GM12873 (cell line): ENCODE measurements around the gene SPTLC3.

Source experiments
- TF ChIP-seq, protein P1 (sequence below): IDR thresholded peaks from 2 replicates; pipeline ENCODE4 v1.5.1; 2012; ENCODE audit warnings: low read depth, mild to moderate bottlenecking, moderate library complexity, low read length, control low read depth; ENCODE audit not compliant: insufficient read depth; ENCODE audit errors: missing control alignments

Gene SPTLC3

DNA sequence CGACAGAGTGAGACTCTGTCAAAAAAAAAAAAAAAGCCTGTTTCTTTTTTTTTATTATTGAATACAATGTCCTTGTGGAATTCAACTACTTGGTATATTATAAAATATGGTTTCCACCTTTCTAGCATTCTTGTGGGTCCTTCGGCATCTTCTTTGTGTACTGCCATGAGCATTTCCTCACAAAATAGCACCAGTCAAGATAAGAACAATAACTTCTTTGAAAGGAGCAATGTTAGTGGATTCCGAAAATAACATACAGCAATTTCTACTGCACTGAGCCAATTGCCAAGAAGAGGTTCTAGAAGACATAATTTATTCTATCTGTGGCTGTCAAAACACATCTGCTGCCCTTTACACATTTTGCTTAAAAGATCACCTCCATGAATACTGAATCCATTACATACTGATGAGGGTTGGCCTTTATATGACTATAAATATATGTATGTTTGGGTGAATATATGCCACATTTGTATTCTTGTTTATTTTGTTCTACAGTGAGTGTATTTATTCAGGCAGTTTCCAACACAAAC, 19.1 kb upstream of the SPTLC3 start:
- TF ChIP-seq, protein P1, sequence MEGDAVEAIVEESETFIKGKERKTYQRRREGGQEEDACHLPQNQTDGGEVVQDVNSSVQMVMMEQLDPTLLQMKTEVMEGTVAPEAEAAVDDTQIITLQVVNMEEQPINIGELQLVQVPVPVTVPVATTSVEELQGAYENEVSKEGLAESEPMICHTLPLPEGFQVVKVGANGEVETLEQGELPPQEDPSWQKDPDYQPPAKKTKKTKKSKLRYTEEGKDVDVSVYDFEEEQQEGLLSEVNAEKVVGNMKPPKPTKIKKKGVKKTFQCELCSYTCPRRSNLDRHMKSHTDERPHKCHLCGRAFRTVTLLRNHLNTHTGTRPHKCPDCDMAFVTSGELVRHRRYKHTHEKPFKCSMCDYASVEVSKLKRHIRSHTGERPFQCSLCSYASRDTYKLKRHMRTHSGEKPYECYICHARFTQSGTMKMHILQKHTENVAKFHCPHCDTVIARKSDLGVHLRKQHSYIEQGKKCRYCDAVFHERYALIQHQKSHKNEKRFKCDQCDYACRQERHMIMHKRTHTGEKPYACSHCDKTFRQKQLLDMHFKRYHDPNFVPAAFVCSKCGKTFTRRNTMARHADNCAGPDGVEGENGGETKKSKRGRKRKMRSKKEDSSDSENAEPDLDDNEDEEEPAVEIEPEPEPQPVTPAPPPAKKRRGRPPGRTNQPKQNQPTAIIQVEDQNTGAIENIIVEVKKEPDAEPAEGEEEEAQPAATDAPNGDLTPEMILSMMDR: no peak

DNA sequence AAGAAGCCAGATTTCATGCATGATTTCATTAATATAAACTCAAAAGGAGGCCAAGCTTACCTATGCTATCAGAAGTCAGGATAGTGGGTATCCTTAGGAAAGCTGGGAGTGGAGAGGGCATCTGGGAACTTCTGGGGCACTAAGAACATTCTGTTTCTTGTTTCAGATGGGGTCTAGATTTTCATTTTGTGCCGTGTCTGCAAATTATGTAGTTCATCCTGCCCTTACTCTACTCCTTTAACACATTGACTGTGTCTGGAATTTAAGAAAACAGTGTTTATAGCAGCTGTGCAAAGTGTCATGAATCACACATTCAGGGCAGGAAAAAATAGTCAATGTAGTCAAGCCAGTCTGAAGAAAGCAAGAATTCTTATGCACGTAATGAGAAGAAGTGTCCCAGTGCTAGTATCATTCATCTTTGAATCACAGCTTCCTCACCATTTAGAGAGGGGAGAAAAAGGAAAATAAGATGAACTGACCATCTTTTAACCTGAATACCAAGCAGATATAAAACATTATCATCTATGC, 11.6 kb upstream of the SPTLC3 start:
- TF ChIP-seq, protein P1: no peak

DNA sequence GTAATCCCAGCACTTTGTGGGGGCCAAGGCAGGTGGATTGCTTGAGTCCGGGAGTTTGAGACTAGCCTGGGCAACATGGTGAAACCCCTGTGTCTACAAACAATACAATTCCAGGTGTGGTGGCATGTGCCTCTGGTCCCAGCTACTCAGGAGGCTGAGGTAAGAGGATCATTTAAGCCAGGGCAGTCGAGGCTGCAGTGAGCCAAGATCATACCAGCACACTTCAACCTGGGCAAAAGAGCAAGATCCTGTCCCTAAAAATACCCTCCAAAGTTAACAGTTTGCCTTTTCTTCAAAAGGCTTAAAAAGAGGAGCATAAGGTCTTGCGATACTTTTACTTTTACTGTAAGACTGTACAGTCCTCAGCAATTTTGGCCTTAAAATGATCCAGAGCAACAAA, 10.7 kb upstream of the SPTLC3 start:
- TF ChIP-seq, protein P1: no peak

DNA sequence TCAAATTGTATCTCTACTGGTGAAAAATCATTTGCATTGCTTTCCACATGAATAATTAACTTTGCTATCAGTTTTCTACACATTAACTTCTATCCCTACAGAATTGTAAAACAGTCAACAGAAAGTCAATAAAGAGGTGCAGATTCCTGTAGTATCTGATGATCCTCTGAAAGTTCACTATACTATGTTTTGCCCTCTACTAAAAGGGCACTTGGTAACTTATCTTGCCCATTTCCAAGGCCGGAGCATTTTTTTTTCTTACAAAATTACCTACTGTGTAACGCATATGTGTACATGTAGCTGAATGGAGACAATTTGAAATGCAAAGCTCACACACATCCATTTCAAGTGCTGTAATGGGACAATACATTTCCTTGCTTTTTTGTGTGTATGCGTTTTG, 9.6 kb upstream of the SPTLC3 start:
- TF ChIP-seq, protein P1: no peak

DNA sequence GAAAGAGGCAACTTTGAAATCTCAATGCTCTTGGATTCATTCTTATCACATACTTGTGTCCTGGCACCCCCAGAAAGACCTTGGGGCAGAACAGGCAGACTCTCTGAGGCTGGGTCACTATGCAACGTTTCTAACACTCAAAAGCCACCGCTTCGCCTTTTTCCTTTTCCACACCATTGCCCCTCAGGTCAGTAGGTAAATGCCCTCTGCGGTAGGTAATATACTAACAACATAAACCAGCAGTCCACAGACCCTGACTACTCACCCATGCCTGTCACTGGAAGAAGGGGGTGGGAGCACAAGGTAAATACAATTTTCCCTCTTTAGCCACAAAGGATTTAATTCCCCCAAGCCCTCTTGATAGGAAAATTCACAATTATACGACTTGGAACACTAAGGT, 6.5 kb upstream of the SPTLC3 start:
- TF ChIP-seq, protein P1: no peak

DNA sequence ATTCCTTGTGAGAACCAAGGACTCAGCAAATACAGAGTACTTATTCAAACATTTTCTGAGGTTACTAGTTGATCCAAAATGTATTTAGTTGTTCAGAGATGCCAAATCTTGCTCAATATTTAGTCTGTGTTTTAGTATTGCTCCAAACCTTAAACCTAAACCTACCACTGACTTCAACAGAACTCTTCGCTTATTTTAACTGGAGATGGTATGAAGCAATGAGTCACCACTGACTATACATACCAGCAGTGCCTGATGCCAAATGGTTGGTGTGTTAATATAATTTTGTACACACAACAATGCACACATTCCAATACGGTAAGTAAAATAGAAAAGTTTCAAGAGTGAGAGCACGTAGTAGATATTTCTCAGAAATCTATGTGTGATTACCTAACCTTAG, 1.9 kb upstream of the SPTLC3 start:
- TF ChIP-seq, protein P1: no peak

DNA sequence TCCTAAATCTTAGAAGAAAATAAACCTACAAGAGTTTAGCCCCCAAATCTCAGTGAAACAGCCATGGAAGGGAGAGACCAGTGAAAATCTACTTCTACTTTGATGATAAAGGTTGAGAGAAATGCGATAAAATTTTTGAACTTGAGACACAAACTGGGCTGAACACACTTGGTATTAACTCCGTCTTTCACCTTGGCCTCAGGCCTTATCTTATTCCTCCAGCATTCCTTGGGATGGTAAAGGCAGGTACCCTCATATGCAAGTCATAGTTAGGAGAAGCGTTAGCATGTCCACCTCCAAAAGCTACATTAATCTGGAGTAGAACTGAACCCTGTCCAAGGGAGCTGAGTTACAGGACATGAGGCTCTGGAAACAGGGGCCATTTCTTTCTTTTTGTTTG, 1.2 kb upstream of the SPTLC3 start:
- TF ChIP-seq, protein P1: no peak
